Measurements from ENCODE around the gene DGKB. TPM values are rescaled to one million over a fixed set of nuclear protein-coding genes. Genes with fewer than 3 reads are reported as not detected.

The DGKB gene
- total and polyA plus RNA-seq, 9 donors = under 0.01 to 1.3 (median 0.28) TPM; not detected in 2

- no peaks in the 10 kb centered on the region for H3K27me3 ChIP-seq
- intact Hi-C loops (cut with DNase I) = no loop called here
- no peak overlapping the region for H3K4me3 ChIP-seq
- H3K9me3 ChIP-seq = no peaks in the 10 kb centered on the region
- H3K4me1 ChIP-seq (ENCODE audit: insufficient read depth) = no peaks in the 10 kb centered on the region
- WGBS, 3 donors = 72 to 79% (median 75%) methylated on average over 2 of the region's 2 CpGs
- TF ChIP-seq CTCF (IDR thresholded peaks at IDR 0.05) = no peak
- TF ChIP-seq EP300 (IDR thresholded peaks at IDR 0.05) = no peak
- TF ChIP-seq POLR2A (IDR thresholded peaks at IDR 0.05) = no peak
- H3K27ac ChIP-seq = no peak overlapping the region
- no peaks in the 10 kb centered on the region for H3K36me3 ChIP-seq
- DNase-seq = no peak
Measured at GRCh38 chr7:14293434-14293833, 609.1 kb downstream of the DGKB start.

- TF ChIP-seq POLR2A (IDR thresholded peaks at IDR 0.05) = no peak
- TF ChIP-seq CTCF (IDR thresholded peaks at IDR 0.05) = no peak
- TF ChIP-seq EP300 (IDR thresholded peaks at IDR 0.05) = no peak
- Histone ChIP-seq H3K4me1 (ENCODE audit: insufficient read depth) (no peaks in the 10 kb centered on the region), H3K36me3 (no peaks in the 10 kb centered on the region), H3K27ac (no peak overlapping the region), H3K4me3 (no peak overlapping the region), H3K9me3 (no peaks in the 10 kb centered on the region), H3K27me3 (no peaks in the 10 kb centered on the region)
- intact Hi-C loops (cut with DNase I) = no loop called here
- DNase-seq = no peak
Measured at GRCh38 chr7:14292737-14293136, 609.8 kb downstream of the DGKB start.

GRCh38 chr7:14289957-14290356, 612.6 kb downstream of the DGKB start:
- TF ChIP-seq CTCF (IDR thresholded peaks at IDR 0.05) = no peak
- Histone ChIP-seq H3K9me3 (no peaks in the 10 kb centered on the region), H3K4me1 (ENCODE audit: insufficient read depth) (no peaks in the 10 kb centered on the region), H3K27me3 (no peaks in the 10 kb centered on the region), H3K36me3 (no peaks in the 10 kb centered on the region), H3K27ac (no peak overlapping the region), H3K4me3 (no peak overlapping the region)
- DNase-seq = no peak
- intact Hi-C loops (cut with DNase I) = no loop called here

- Histone ChIP-seq H3K4me1 (ENCODE audit: insufficient read depth) (no peaks in the 10 kb centered on the region), H3K36me3 (no peaks in the 10 kb centered on the region), H3K4me3 (no peak overlapping the region), H3K9me3 (no peaks in the 10 kb centered on the region), H3K27ac (no peak overlapping the region), H3K27me3 (no peaks in the 10 kb centered on the region)
- DNase-seq = no peak
- WGBS, 3 donors = 12 to 28% (median 12%) methylated on average over 3 of the region's 3 CpGs
- intact Hi-C loops (cut with DNase I) = no loop called here
- TF ChIP-seq EP300 (IDR thresholded peaks at IDR 0.05) = no peak
- TF ChIP-seq CTCF (IDR thresholded peaks at IDR 0.05) = no peak
- TF ChIP-seq POLR2A (IDR thresholded peaks at IDR 0.05) = no peak
Measured at GRCh38 chr7:14288701-14289100, 613.9 kb downstream of the DGKB start.

- TF ChIP-seq CTCF (IDR thresholded peaks at IDR 0.05) = no peak
- no peak for TF ChIP-seq POLR2A (IDR thresholded peaks at IDR 0.05)
- TF ChIP-seq EP300 (IDR thresholded peaks at IDR 0.05) = no peak
- Histone ChIP-seq H3K27ac (no peak overlapping the region), H3K9me3 (no peaks in the 10 kb centered on the region), H3K4me1 (ENCODE audit: insufficient read depth) (no peaks in the 10 kb centered on the region), H3K36me3 (no peaks in the 10 kb centered on the region), H3K4me3 (no peak overlapping the region), H3K27me3 (no peaks in the 10 kb centered on the region)
- no peak for DNase-seq
- 43 to 96% (median 91%) methylated on average over 2 of the region's 2 CpGs for WGBS, 3 donors
- intact Hi-C loops (cut with DNase I) = no loop called here
Measured at GRCh38 chr7:14287398-14287797, 615.2 kb downstream of the DGKB start.

Data from ovary (tissue), 9 donors.